Erythroblast (primary cell): ENCODE results near the gene USF2.

ENCODE experiments used
- GATA1 ChIP-seq: IDR thresholded peaks from 2 replicates; pipeline ENCODE4 v1.6.1; 2011; ENCODE audit warnings: low read depth, mild to moderate bottlenecking, control low read depth, low read length, moderate library complexity
- POLR2A ChIP-seq: IDR thresholded peaks from 2 replicates; pipeline ENCODE4 v1.6.1; 2011; ENCODE audit warnings: mild to moderate bottlenecking, low read length

DNA sequence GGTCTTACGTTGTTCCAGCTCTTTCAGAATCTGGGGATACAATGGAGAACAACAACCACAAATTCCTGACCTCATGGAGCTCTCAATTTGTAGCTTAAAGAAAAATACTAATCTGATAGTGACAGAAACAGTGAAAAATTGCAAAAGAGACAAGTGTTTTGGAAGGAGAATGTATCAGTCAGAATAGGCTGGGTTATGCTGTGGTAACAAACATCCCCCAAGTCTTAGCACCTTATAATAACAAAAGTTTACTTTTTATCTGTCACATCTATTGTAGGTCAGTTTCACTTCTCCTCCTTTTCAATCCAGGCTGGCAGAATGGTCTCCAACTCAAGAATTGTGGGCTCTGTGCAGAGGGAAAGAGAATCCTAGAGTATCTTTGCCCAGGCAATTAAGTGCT is 49.8 kb upstream of the USF2 start:
- TF ChIP-seq POLR2A = no peak
- TF ChIP-seq GATA1 = no peak
